Mesenchymal stem cell (in vitro differentiated cells and primary cell): Measurements from ENCODE around the gene SBNO2.

Experiments
- DNase-seq: peaks from one replicate; pipeline ENCODE4 v3.0.0-alpha.2; 2013
- H2AFZ ChIP-seq: one replicate; pipeline ENCODE4 v1.6.1; 2013; ENCODE audit warnings: low read depth, mild to moderate bottlenecking, control low read depth, inconsistent platforms, low read length, moderate library complexity
- H2AK5ac ChIP-seq: 2 replicates; pipeline ENCODE4 v1.6.1; 2013; ENCODE audit warnings: low read length, moderate library complexity, mild to moderate bottlenecking, inconsistent platforms; ENCODE audit not compliant: severe bottlenecking
- H2BK120ac ChIP-seq: one replicate; pipeline ENCODE4 v1.6.1; 2013; ENCODE audit warnings: low read depth, mild to moderate bottlenecking, inconsistent platforms, low read length, moderate library complexity
- H2BK12ac ChIP-seq, 2 experiments: one replicate each; pipeline ENCODE4 v1.6.1; 2013; ENCODE audit warnings: inconsistent platforms in 2 of 2, low read length in 2 of 2, mild to moderate bottlenecking in 2 of 2, moderate library complexity in 2 of 2, control low read depth in 1 of 2
- H2BK15ac ChIP-seq: one replicate; pipeline ENCODE4 v1.6.1; 2013; ENCODE audit warnings: mild to moderate bottlenecking, low read depth, inconsistent platforms; ENCODE audit not compliant: poor library complexity, severe bottlenecking
- H2BK5ac ChIP-seq: 2 replicates; pipeline ENCODE4 v1.6.1; 2013; ENCODE audit warnings: low read depth, mild to moderate bottlenecking, low read length, control low read depth, inconsistent platforms; ENCODE audit not compliant: poor library complexity, severe bottlenecking
- H3K14ac ChIP-seq, 2 experiments: one replicate each; pipeline ENCODE4 v1.6.1; 2013; ENCODE audit warnings: inconsistent platforms in 2 of 2, low read length in 2 of 2, control low read depth in 1 of 2, mild to moderate bottlenecking in 1 of 2, moderate library complexity in 1 of 2
- H3K18ac ChIP-seq, 2 experiments: one replicate each; pipeline ENCODE4 v1.6.1; 2013; ENCODE audit warnings: inconsistent platforms in 2 of 2, low read length in 2 of 2, control low read depth in 1 of 2, low read depth in 1 of 2, mild to moderate bottlenecking in 1 of 2
- H3K23ac ChIP-seq, 2 experiments: one replicate each; pipeline ENCODE4 v1.6.1; 2013; ENCODE audit warnings: inconsistent platforms in 2 of 2, low read length in 2 of 2, mild to moderate bottlenecking in 2 of 2, moderate library complexity in 2 of 2, control low read depth in 1 of 2
- H3K27ac ChIP-seq: 2 replicates; pipeline ENCODE4 v1.5.1; 2013; ENCODE audit warnings: mild to moderate bottlenecking, moderate library complexity, low read length, control low read depth, inconsistent platforms; ENCODE audit not compliant: poor library complexity, severe bottlenecking
- H3K27me3 ChIP-seq, 2 experiments: 2 replicates each; pipeline versions ENCODE4 v1.6.1 to v1.7.0; 2013; ENCODE audit warnings: low read length in 2 of 2, mild to moderate bottlenecking in 2 of 2, moderate library complexity in 2 of 2, control low read depth in 1 of 2, inconsistent platforms in 1 of 2; ENCODE audit not compliant: control insufficient read depth in 1 of 2, insufficient read depth in 1 of 2
- H3K36me3 ChIP-seq, 2 experiments: 2 replicates each; pipeline versions ENCODE4 v1.6.1 to v1.7.0; 2013; ENCODE audit warnings: low read length in 2 of 2, control low read depth in 1 of 2, inconsistent platforms in 1 of 2, low read depth in 1 of 2, mild to moderate bottlenecking in 1 of 2; ENCODE audit not compliant: insufficient read depth in 2 of 2, control insufficient read depth in 1 of 2
- H3K4ac ChIP-seq, 2 experiments: one replicate each; pipeline ENCODE4 v1.6.1; 2013; ENCODE audit warnings: inconsistent platforms in 2 of 2, low read length in 2 of 2, mild to moderate bottlenecking in 2 of 2, moderate library complexity in 2 of 2, control low read depth in 1 of 2, low read depth in 1 of 2
- H3K4me1 ChIP-seq: 2 replicates; pipeline ENCODE4 v1.6.1; 2013; ENCODE audit warnings: low read depth, low read length, control low read depth; ENCODE audit not compliant: control insufficient read depth, insufficient read depth
- H3K4me2 ChIP-seq: 2 replicates; pipeline ENCODE4 v1.6.1; 2013; ENCODE audit warnings: low read length, mild to moderate bottlenecking, inconsistent platforms; ENCODE audit not compliant: poor library complexity, severe bottlenecking
- H3K4me3 ChIP-seq, 2 experiments: 2 replicates each; pipeline versions ENCODE4 v1.5.1 to v1.7.0; 2013; ENCODE audit warnings: low read length in 2 of 2, mild to moderate bottlenecking in 2 of 2, control low read depth in 1 of 2, low read depth in 1 of 2; ENCODE audit not compliant: insufficient read depth in 1 of 2
- H3K79me1 ChIP-seq: replicated peaks from 2 replicates; pipeline ENCODE4 v1.6.1; 2013; ENCODE audit warnings: mild to moderate bottlenecking, control low read depth, low read length, inconsistent platforms; ENCODE audit not compliant: poor library complexity, severe bottlenecking
- H3K9ac ChIP-seq: 2 replicates; pipeline ENCODE4 v1.7.0; 2013; ENCODE audit warnings: mild to moderate bottlenecking, low read length, moderate library complexity
- H3K9me3 ChIP-seq: 2 replicates; pipeline ENCODE4 v1.7.0; 2013; ENCODE audit warnings: mild to moderate bottlenecking, low read length; ENCODE audit not compliant: control insufficient read depth
- H4K8ac ChIP-seq: one replicate; pipeline ENCODE4 v1.6.1; 2013; ENCODE audit warnings: inconsistent platforms, mild to moderate bottlenecking, low read length, moderate library complexity
- H4K91ac ChIP-seq: one replicate; pipeline ENCODE4 v1.6.1; 2013; ENCODE audit warnings: mild to moderate bottlenecking, low read length, inconsistent platforms
- WGBS: methylation state at CpG from one replicate; pipeline ENCODE4 v1.1.7; 2013; ENCODE audit warnings: mixed read lengths; 5-methylcytosine and 5-hydroxymethylcytosine counted together

Gene SBNO2

DNA sequence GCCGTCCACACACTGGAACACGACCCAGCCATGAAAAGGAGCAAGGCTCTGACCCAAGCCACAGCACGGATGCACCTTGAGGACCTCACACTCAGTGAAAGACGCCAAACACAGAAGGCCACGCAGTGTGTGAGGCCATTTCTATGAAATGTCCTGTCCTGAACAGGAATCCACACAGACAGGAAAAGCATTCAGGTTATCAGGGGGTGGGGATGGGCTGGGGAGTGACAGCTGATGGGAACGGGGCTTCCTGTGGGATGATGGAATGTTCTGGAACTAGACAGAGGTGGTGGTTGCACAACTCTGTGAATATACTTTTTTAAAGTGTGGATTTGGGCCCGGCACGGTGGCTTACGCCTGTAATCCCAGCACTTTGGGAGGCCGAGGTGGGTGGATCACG lies 39.6 kb downstream of the SBNO2 start:
- Histone ChIP-seq H3K9ac (no peak overlapping the region), H3K27me3 (no peaks in the 10 kb centered on the region), H2BK120ac (no peak overlapping the region), H3K14ac (peak overlapping the region in 1 of 2 experiments; percentile 5), H2AK5ac (no peak overlapping the region), H4K8ac (no peak overlapping the region), H3K4me2 (no peak overlapping the region), H3K79me1 (peaks cover 24% of the 10 kb centered on the region), H3K36me3 (peaks cover 41 to 65% of the 10 kb centered on the region in 2 experiments), H2BK5ac (no peak overlapping the region), H3K27ac (no peak overlapping the region), H4K91ac (no peak overlapping the region), H3K18ac (peak overlapping the region in 1 of 2 experiments; percentile 54), H3K4ac (peak overlapping the region in 1 of 2 experiments; percentile 5), H3K4me3 (no peak overlapping the region), H3K4me1 (peaks cover 47% of the 10 kb centered on the region), H2BK15ac (no peak overlapping the region), H3K23ac (no peak overlapping the region), H2AFZ (no peak overlapping the region), H2BK12ac (peak overlapping the region in 1 of 2 experiments; percentile 46), H3K9me3 (no peaks in the 10 kb centered on the region)
- WGBS: 97% methylated on average over 11 of the region's 11 CpGs
- DNase-seq: no peak

DNA sequence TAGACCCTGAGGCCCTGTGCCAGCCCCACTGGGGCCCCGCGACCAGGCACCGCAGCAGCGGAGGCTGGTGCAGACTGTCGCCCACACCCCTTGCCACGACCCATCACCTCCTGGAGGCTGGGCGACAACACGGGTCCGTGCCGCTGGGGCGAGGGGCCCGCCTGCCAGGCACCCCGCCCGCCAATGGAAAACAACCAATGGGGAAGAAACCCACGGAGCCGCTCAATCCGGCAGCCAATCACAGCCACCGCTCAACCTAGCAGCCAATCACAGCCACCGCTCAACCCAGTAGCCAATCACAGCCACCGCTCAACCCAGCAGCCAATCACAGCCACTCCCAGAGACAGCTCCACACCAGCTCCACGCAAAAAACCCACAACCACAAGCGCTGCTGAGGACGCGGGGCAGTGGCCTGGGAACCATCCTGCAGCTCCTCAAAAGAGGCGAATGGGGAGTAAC lies 40.6 kb downstream of the SBNO2 start:
- 97% methylated on average over 25 of the region's 25 CpGs for WGBS
- peak overlapping the region; percentile 95 for H4K91ac ChIP-seq
- no peaks in the 10 kb centered on the region for H3K27me3 ChIP-seq
- H2AFZ ChIP-seq: no peak overlapping the region
- peak overlapping the region; percentile 84 to 94 for H3K4ac ChIP-seq
- peak overlapping the region; percentile 64 for H4K8ac ChIP-seq
- no peak overlapping the region for H3K27ac ChIP-seq
- peaks cover 36 to 59% of the 10 kb centered on the region in 2 experiments for H3K36me3 ChIP-seq
- peaks cover 54% of the 10 kb centered on the region for H3K4me1 ChIP-seq
- H2BK120ac ChIP-seq: peak overlapping the region; percentile 90
- peak overlapping the region; percentile 93 to 97 for H3K18ac ChIP-seq
- H3K4me3 ChIP-seq: no peak overlapping the region
- peak overlapping the region; percentile 89 for H2AK5ac ChIP-seq
- DNase-seq: no peak
- no peak overlapping the region for H2BK5ac ChIP-seq
- H3K14ac ChIP-seq: peak overlapping the region in 1 of 2 experiments; percentile 79
- H2BK15ac ChIP-seq: peak overlapping the region; percentile 94
- peaks cover 24% of the 10 kb centered on the region for H3K79me1 ChIP-seq
- no peak overlapping the region for H3K9ac ChIP-seq
- H2BK12ac ChIP-seq: peak overlapping the region; percentile 69 to 70
- H3K23ac ChIP-seq: peak overlapping the region in 1 of 2 experiments; percentile 70
- no peak overlapping the region for H3K4me2 ChIP-seq
- H3K9me3 ChIP-seq: no peaks in the 10 kb centered on the region

DNA sequence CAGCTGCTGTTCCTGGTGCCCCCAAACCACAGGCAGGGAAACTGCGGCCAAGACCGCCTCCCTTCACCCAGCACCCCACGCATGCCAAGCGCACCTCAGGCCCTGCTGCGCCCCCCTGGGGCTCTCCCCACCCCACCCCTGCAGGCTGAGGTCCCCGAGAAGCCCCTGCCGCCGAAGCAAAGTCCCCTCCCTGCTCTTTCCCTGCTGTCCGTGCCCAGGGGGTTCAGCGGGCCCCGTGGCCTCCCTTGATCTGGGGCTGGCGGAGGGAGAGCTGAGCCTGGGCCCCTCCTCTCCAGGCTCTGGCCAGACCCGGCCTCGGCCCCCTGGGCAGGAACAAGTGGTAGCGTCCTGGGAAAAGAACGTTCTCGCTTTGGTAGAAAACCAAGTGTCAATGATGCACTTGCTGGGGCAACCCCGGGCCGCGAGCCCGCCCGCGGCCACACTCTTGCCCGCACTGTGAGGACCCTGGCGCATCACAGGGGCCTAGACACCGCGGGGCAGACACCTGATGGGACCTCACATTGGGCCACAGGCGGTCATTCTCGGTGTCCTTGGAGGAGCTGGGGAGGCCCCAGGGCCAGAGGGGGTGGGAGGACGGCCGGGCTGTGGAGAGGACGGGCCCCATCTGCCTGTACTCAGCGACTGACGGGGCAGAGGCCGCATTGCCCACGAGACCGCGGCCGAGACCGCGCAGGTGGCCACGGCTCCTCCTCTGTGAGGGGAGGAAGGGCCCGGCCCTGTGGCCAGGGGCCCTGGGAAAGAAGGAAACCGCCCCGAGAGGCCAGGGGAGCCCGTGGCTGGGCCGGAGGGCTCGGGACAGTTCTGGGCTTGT lies 41.3 kb downstream of the SBNO2 start:
- Histone ChIP-seq H3K79me1 (peaks cover 27% of the 10 kb centered on the region), H3K4me1 (peaks cover 54% of the 10 kb centered on the region), H2BK15ac (peak overlapping the region; percentile 94), H2BK120ac (peak overlapping the region; percentile 90), H3K18ac (peak overlapping the region; percentile 93 to 97), H3K9ac (peak overlapping the region; percentile 98), H4K91ac (peak overlapping the region; percentile 95), H2BK12ac (peak overlapping the region; percentile 91 to 94), H2AFZ (no peak overlapping the region), H3K9me3 (no peaks in the 10 kb centered on the region), H3K36me3 (peaks cover 39 to 60% of the 10 kb centered on the region in 2 experiments), H3K23ac (peak overlapping the region in 1 of 2 experiments; percentile 34), H4K8ac (peak overlapping the region; percentile 86), H3K27me3 (no peaks in the 10 kb centered on the region), H2AK5ac (peak overlapping the region; percentile 89), H3K4ac (peak overlapping the region; percentile 93 to 94), H2BK5ac (peak overlapping the region; percentile 4), H3K27ac (peak overlapping the region; percentile 67), H3K4me3 (peak overlapping the region in 1 of 2 experiments; percentile 92), H3K4me2 (peak overlapping the region; percentile 57), H3K14ac (peak overlapping the region in 1 of 2 experiments; percentile 94)
- WGBS: 78% methylated on average over 46 of the region's 48 CpGs
- DNase-seq: peak; percentile 35
